HEK293 (cell line): ENCODE data around the gene DMGDH.

Source experiments
- CTCF ChIA-PET: fragments of 350-600 bp; formaldehyde crosslinking; extraction: SDS; loops from one replicate; lab custom pipeline; 2021; ENCODE audit warnings: antibody characterized with exemption; lab: Yijun Ruan, JAX
- POLR2A ChIA-PET: fragments of 300-600 bp; formaldehyde crosslinking; extraction: SDS; loops from one replicate; lab custom pipeline; 2020; ENCODE audit warnings: antibody characterized with exemption, inconsistent platforms; lab: Yijun Ruan, JAX
- H3K27ac ChIP-seq: fragments of 200-500 bp; sonication (Bioruptor generic); 2 replicates; pipeline ENCODE4 v1.5.1; 2014; ENCODE audit warnings: low read depth, low read length, control low read depth, inconsistent platforms; ENCODE audit errors: extremely low read depth
- H3K36me3 ChIP-seq, 2 experiments: fragments of 200-500 bp in 1 of 2; sonication (Bioruptor generic) in 1 of 2; 1 replicate in 1 of 2; 2 replicates in 1 of 2; pipeline ENCODE4 v1.5.1; 2014 to 2017; ENCODE audit warnings: inconsistent platforms in 2 of 2, low read length in 2 of 2; ENCODE audit not compliant: control insufficient read depth in 2 of 2, insufficient read depth in 1 of 2
- H3K4me1 ChIP-seq: fragments of 200-500 bp; sonication (Bioruptor generic); 2 replicates; pipeline ENCODE4 v1.5.1; 2014; ENCODE audit warnings: mild to moderate bottlenecking, low read length, inconsistent platforms; ENCODE audit not compliant: control insufficient read depth, insufficient read depth
- H3K4me3 ChIP-seq: 2 replicates; pipeline ENCODE4 v1.5.1; 2011; ENCODE audit warnings: low read depth, mild to moderate bottlenecking, control low read depth, low read length, moderate library complexity
- H3K9me3 ChIP-seq: fragments of 200-500 bp; sonication (Bioruptor generic); 2 replicates; pipeline ENCODE4 v1.5.1; 2014; ENCODE audit warnings: low read depth, low read length, inconsistent platforms; ENCODE audit not compliant: control insufficient read depth, insufficient read depth
- BCL6B ChIP-seq: fragments of 450-650 bp; formaldehyde crosslinking; IDR thresholded peaks from 2 replicates; pipeline ENCODE4 v1.5.1; 2017; ENCODE audit warnings: missing biosample characterization, missing genetic modification characterization
- SCRT2 ChIP-seq: fragments of 450-650 bp; formaldehyde crosslinking; IDR thresholded peaks from 2 replicates; pipeline ENCODE4 v1.5.1; 2016; ENCODE audit warnings: missing biosample characterization, missing genetic modification characterization
- SETDB1 ChIP-seq: IDR thresholded peaks from one replicate; pipeline ENCODE4 v1.6.1; 2017; ENCODE audit warnings: mild to moderate bottlenecking, low read length, moderate library complexity, mixed read lengths; ENCODE audit not compliant: insufficient read length
- SP7 ChIP-seq: fragments of 450-650 bp; formaldehyde crosslinking; IDR thresholded peaks from 2 replicates; pipeline ENCODE4 v1.5.1; 2016; ENCODE audit warnings: missing biosample characterization, missing genetic modification characterization
- TRIM28 ChIP-seq: IDR thresholded peaks from 2 replicates; pipeline ENCODE4 v1.6.1; 2011; ENCODE audit warnings: low read length, control low read depth, borderline replicate concordance
- ZBTB21 ChIP-seq: fragments of 450-650 bp; formaldehyde crosslinking; IDR thresholded peaks from 2 replicates; pipeline ENCODE4 v1.5.1; 2017; ENCODE audit warnings: missing biosample characterization, missing genetic modification characterization
- ZBTB48 ChIP-seq: fragments of 450-650 bp; formaldehyde crosslinking; IDR thresholded peaks from 2 replicates; pipeline ENCODE4 v1.5.1; 2016; ENCODE audit warnings: missing biosample characterization, missing genetic modification characterization
- ZFP3 ChIP-seq: fragments of 450-650 bp; formaldehyde crosslinking; IDR thresholded peaks from 2 replicates; pipeline ENCODE4 v1.5.1; 2016; ENCODE audit warnings: low read depth, missing biosample characterization, missing genetic modification characterization
- ZFP37 ChIP-seq: fragments of 450-650 bp; formaldehyde crosslinking; IDR thresholded peaks from 2 replicates; pipeline ENCODE4 v1.5.1; 2016; ENCODE audit warnings: missing biosample characterization, missing genetic modification characterization
- ZFP41 ChIP-seq: fragments of 450-650 bp; formaldehyde crosslinking; IDR thresholded peaks from 2 replicates; pipeline ENCODE4 v1.5.1; 2016; ENCODE audit warnings: missing biosample characterization, missing genetic modification characterization, borderline replicate concordance
- ZNF133 ChIP-seq: fragments of 450-650 bp; formaldehyde crosslinking; IDR thresholded peaks from 2 replicates; pipeline ENCODE4 v1.5.1; 2016; ENCODE audit warnings: missing biosample characterization, missing genetic modification characterization
- ZNF155 ChIP-seq: fragments of 450-650 bp; formaldehyde crosslinking; IDR thresholded peaks from 2 replicates; pipeline ENCODE4 v1.5.1; 2016; ENCODE audit warnings: missing biosample characterization, missing genetic modification characterization
- ZNF16 ChIP-seq: fragments of 450-650 bp; formaldehyde crosslinking; IDR thresholded peaks from 2 replicates; pipeline ENCODE4 v1.5.1; 2016; ENCODE audit warnings: low read depth, missing biosample characterization, missing genetic modification characterization
- ZNF184 ChIP-seq: fragments of 450-650 bp; IDR thresholded peaks from 2 replicates; pipeline ENCODE4 v1.5.1; 2018; ENCODE audit warnings: missing biosample characterization, mild to moderate bottlenecking, missing genetic modification characterization
- ZNF202 ChIP-seq: fragments of 450-650 bp; formaldehyde crosslinking; IDR thresholded peaks from 2 replicates; pipeline ENCODE4 v1.5.1; 2016; ENCODE audit warnings: missing biosample characterization, missing genetic modification characterization, borderline replicate concordance
- ZNF214 ChIP-seq: fragments of 450-650 bp; formaldehyde crosslinking; IDR thresholded peaks from 2 replicates; pipeline ENCODE4 v1.5.1; 2017; ENCODE audit warnings: missing biosample characterization, mild to moderate bottlenecking, missing genetic modification characterization, borderline replicate concordance
- ZNF280D ChIP-seq: fragments of 450-650 bp; formaldehyde crosslinking; IDR thresholded peaks from 2 replicates; pipeline ENCODE4 v1.5.1; 2016; ENCODE audit warnings: missing biosample characterization, missing genetic modification characterization
- ZNF366 ChIP-seq: fragments of 450-650 bp; formaldehyde crosslinking; conservative IDR thresholded peaks from 2 replicates; pipeline ENCODE4 v1.5.1; 2016; ENCODE audit warnings: missing biosample characterization, missing genetic modification characterization
- ZNF473 ChIP-seq: fragments of 450-650 bp; formaldehyde crosslinking; IDR thresholded peaks from 2 replicates; pipeline ENCODE4 v1.5.1; 2017; ENCODE audit warnings: missing biosample characterization, missing genetic modification characterization
- ZNF513 ChIP-seq: fragments of 450-650 bp; IDR thresholded peaks from 2 replicates; pipeline ENCODE4 v1.5.1; 2018; ENCODE audit warnings: missing biosample characterization, missing genetic modification characterization
- ZNF544 ChIP-seq: fragments of 450-650 bp; formaldehyde crosslinking; IDR thresholded peaks from 2 replicates; pipeline ENCODE4 v1.5.0; 2017; ENCODE audit warnings: missing biosample characterization, missing genetic modification characterization
- ZNF623 ChIP-seq: fragments of 450-650 bp; formaldehyde crosslinking; IDR thresholded peaks from 2 replicates; pipeline ENCODE4 v1.5.1; 2016; ENCODE audit warnings: missing biosample characterization, missing genetic modification characterization
- ZSCAN30 ChIP-seq: fragments of 450-650 bp; IDR thresholded peaks from 2 replicates; pipeline ENCODE4 v1.5.1; 2018; ENCODE audit warnings: missing biosample characterization, mild to moderate bottlenecking, missing genetic modification characterization, moderate library complexity

DMGDH gene

GRCh38 chr5:79001471-79001870, 68.0 kb downstream of the DMGDH start (continued):
- no peak for TF ChIP-seq ZNF133 (tag by site-specific recombination)
- TF ChIP-seq ZNF623 (tag by site-specific recombination), result no peak

- POLR2A ChIA-PET, result no interaction called here
- Histone ChIP-seq H3K9me3 (no peaks in the 10 kb centered on the region), H3K4me3 (no peak overlapping the region), H3K27ac (no peak overlapping the region), H3K36me3 (no peaks in the 10 kb centered on the region), H3K4me1 (peaks cover 3% of the 10 kb centered on the region; the same call in 1 of the 2 replicates)
- CTCF ChIA-PET, result interaction anchor here (0.7 kb wide), 1 partner anchor 28 kb away, joined by 3 read pairs; no protein-coding TSS in a partner anchor
- no peak for TF ChIP-seq ZNF16 (tag by site-specific recombination)
- TF ChIP-seq BCL6B, result no peak
- TF ChIP-seq ZNF280D, result no peak
- TF ChIP-seq ZNF202, result no peak
Observed at GRCh38 chr5:78997090-78997489, 72.4 kb downstream of the DMGDH start.

GRCh38 chr5:78995521-78996007, 73.9 kb downstream of the DMGDH start:
- Histone ChIP-seq H3K27ac (no peak overlapping the region), H3K9me3 (no peaks in the 10 kb centered on the region), H3K4me3 (no peak overlapping the region), H3K4me1 (no peaks in the 10 kb centered on the region), H3K36me3 (no peaks in the 10 kb centered on the region)
- ChIA-PET POLR2A (no interaction called here), CTCF (interaction anchor here (0.6 to 1.0 kb wide), 3 partner anchors 29 to 138 kb away, joined by 3 to 4 read pairs (median 4); no protein-coding TSS in a partner anchor)
- TF ChIP-seq ZNF155 (tag by site-specific recombination) (no peak), ZNF473 (tag by site-specific recombination) (no peak)
- TF ChIP-seq, all 188 proteins: peak for 0

- TF ChIP-seq ZBTB48 (tag by site-specific recombination) (no peak), ZFP41 (tag by site-specific recombination) (no peak), ZSCAN30 (tag by site-specific recombination) (no peak), ZNF184 (tag by site-specific recombination) (no peak), ZNF366 (no peak), SP7 (no peak), TRIM28 (no peak), ZFP3 (tag by site-specific recombination) (no peak), SCRT2 (tag by site-specific recombination) (no peak), SETDB1 (no peak), ZFP37 (tag by site-specific recombination) (no peak), ZNF214 (tag by site-specific recombination) (no peak), ZNF513 (tag by site-specific recombination) (no peak), ZBTB21 (tag by site-specific recombination) (no peak), ZNF544 (no peak)
- Histone ChIP-seq H3K36me3 (no peaks in the 10 kb centered on the region), H3K4me3 (no peak overlapping the region), H3K9me3 (no peaks in the 10 kb centered on the region), H3K4me1 (no peaks in the 10 kb centered on the region), H3K27ac (no peak overlapping the region)
- CTCF ChIA-PET, result interaction anchor here (1.0 kb wide), 1 partner anchor 17 kb away, joined by 3 read pairs; no protein-coding TSS in a partner anchor
- POLR2A ChIA-PET, result no interaction called here
Observed at GRCh38 chr5:78993165-78993564, 76.3 kb downstream of the DMGDH start.
